Activated CD4-positive, alpha-beta T cell treated with anti-CD3 and anti-CD28 coated beads for 48 hours (primary cell): ENCODE data around the gene POGZ.

ENCODE experiments used
- DNase-seq: peaks from one replicate; pipeline ENCODE4 v3.0.0-alpha.2; 2020

The POGZ gene, protein sequence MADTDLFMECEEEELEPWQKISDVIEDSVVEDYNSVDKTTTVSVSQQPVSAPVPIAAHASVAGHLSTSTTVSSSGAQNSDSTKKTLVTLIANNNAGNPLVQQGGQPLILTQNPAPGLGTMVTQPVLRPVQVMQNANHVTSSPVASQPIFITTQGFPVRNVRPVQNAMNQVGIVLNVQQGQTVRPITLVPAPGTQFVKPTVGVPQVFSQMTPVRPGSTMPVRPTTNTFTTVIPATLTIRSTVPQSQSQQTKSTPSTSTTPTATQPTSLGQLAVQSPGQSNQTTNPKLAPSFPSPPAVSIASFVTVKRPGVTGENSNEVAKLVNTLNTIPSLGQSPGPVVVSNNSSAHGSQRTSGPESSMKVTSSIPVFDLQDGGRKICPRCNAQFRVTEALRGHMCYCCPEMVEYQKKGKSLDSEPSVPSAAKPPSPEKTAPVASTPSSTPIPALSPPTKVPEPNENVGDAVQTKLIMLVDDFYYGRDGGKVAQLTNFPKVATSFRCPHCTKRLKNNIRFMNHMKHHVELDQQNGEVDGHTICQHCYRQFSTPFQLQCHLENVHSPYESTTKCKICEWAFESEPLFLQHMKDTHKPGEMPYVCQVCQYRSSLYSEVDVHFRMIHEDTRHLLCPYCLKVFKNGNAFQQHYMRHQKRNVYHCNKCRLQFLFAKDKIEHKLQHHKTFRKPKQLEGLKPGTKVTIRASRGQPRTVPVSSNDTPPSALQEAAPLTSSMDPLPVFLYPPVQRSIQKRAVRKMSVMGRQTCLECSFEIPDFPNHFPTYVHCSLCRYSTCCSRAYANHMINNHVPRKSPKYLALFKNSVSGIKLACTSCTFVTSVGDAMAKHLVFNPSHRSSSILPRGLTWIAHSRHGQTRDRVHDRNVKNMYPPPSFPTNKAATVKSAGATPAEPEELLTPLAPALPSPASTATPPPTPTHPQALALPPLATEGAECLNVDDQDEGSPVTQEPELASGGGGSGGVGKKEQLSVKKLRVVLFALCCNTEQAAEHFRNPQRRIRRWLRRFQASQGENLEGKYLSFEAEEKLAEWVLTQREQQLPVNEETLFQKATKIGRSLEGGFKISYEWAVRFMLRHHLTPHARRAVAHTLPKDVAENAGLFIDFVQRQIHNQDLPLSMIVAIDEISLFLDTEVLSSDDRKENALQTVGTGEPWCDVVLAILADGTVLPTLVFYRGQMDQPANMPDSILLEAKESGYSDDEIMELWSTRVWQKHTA (N-terminal part only)

DNA sequence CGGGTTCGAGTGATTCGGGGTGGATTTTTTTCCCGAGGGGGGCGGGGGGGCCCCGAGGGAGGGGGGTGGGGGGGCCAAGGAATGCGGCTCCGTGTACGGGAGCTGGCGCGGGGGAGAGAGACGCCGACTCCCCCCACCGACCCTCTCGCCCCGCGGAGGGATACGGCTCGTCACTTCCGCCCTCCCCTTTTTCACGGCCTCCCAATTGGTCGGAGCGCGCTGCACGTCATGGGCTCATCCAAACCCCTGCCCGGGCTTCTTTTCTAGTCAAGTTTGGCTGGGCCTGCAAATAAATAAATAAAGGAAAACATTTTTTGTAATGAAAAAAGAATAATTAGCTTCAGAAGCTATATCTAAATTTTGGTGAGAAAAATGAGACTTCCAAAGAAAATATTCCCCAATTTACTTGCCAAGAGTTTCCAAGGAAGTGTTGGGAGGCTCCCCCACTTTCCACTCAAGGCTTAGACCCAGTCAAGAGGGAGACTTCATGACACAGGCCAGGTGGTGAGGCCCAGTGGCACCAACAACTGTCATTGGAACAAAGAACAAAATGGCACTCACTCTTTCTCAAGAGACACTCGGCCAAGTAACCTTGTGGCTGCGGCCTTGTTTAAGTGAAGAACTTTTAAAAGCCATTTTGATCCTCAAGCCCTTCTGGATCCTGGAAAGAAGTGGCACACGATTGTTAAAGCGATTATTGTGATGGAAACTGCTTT, at the start of gene POGZ:
POGZ (minus strand) TSS at position 164 of the 716 bp plus-strand sequence. CDS start 17,290 bp downstream, outside the sequence.
- DNase-seq = peak; percentile 97

DNA sequence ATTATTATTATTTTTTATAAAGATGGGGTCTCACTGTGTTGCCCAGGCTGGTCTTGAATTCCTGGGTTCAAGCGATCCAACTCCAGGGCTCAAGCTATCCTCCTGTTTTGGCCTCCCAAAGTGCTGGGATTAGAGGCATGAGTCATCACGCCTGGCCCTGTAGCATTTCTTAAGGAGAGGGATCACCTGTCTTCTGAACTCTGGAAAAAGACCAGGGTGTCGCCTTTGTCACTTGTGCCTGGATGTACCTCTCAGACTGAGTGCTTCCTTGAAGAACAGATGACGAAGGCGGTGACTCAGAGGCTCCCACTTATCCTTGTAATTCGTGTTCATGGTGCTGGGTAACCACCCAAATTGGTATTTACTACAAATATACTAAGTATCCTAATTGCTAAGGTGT, 49.5 kb upstream of the POGZ start:
- no peak for DNase-seq

DNA sequence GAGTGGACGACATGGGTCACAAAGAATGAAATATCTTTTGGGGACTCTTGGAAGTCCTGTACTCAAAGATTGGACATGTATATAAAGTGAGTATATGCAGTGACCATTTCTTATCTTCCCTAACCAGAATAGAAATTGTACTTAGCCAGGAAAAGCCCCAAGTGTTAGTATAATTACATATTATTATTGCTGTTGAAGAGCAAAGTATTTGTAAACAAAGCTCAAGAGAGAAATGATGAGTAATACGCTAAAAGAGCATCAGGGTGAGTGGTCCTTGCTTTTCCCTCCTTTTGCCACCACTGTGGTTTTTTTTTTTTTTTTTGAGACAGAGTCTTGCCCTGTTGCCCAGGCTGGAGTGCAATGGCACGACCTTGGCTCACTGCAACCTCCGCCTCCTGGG, 45.5 kb upstream of the POGZ start:
- DNase-seq = no peak

DNA sequence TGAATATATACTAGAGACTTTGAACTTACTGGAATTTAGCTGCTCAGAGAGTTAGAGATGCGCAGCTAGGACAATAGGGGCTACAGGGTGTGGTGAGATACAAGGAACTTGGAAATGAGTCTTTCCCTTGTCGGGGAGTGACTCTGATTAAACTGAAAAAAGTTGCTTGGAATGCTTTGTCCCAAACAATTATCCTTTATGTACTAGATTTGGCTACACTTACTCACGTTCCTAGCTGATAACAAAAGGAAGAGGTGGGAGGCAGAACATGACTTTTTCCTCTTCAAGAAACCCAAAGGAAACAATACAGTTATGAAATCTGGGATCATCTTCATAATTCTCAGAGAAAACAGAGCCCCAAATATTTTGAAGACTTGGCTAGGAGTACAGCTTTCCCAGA, 45.0 kb upstream of the POGZ start:
- no peak for DNase-seq

DNA sequence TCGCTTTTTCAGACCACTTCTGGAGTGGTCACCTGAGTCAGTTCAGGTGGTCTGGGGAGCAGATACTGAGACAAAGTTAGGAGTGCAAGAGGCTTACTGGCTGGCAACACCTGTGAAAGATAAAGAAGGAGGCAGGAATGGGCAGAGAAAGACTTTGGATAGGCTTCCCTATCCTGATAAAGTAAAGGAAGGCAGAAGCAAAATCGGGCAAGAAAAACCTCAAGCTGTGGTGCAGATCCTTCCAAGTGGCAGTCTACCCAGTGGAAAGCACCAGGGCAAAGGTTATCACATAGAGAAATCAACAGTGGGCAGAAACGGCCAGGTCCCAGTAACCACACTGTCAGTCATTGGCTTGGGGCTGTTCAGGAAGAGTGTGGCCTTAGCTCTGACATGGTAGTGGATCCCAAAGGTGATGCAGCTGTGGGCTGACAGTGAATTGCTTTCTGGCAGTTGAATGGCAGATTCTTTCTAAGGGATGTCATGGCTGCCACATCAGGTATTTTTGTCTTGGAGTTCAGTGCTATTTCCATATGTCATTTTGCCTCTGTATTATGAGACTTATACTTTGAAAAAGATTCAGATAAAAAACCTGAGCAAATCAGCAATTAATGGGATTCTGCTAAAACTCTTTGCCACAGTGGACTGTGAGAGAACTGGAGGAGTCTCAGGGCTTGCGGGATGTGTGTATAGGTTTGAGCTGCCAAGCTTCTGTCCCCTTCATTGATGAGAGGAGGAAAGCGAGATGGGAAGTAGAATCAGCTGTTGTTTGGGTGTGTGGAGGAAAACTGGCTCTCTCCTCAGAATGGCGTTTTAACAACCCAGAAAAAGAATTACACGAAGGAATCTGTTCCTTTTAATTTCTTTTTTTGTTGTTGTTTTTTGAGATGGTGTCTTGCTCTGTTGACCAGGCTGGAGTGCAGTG, 43.8 kb upstream of the POGZ start:
- no peak for DNase-seq

DNA sequence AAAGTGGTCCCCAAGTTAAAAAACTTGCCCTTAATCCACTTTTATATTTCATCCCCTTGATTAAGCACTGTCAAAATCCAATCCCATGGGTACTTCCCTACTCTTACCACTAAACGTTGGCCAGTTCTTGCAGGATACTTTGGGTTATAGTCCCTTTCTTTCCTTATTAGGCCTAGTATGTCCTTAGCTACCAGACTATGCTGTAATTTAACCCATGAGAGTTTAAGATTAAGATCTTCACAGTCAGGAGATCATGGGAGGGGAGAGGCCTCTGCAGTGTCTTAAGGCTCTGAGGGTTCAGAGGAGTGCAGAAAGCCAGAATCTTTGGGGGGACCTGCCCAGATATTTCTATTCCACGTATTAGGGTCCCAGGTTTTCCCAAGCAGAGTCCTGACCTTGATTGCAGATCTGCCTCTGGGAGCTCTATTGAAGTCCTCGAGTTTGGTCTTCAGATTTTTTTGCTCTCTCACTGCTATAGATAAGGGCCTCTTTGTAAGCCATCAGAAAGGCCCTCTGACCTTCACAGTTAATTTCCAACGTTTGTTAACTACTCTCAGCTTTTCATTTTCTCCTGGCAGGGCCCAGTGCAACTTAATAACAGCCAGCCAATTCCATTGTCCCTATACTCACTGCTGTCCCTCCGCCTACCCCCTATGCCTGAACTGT, 42.9 kb upstream of the POGZ start:
- no peak for DNase-seq

DNA sequence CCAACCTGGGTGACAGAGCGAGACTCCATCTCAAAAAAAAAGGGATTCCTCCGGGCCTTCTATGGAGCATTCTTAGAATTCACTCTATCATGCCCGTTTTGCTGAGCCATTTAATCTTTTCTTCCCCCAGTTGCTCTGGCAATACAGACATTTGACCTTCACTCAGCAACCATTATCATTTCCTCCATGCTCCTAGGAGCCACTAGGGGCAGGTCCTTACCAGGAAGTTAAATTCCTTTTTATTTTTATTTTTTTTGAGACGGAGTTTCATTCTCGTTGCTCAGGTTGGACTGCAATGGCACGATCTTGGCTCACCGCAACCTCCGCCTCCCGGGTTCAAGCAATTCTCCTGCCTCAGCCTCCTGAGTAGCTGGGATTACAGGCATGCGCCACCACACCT, 42.2 kb upstream of the POGZ start:
- DNase-seq = no peak

DNA sequence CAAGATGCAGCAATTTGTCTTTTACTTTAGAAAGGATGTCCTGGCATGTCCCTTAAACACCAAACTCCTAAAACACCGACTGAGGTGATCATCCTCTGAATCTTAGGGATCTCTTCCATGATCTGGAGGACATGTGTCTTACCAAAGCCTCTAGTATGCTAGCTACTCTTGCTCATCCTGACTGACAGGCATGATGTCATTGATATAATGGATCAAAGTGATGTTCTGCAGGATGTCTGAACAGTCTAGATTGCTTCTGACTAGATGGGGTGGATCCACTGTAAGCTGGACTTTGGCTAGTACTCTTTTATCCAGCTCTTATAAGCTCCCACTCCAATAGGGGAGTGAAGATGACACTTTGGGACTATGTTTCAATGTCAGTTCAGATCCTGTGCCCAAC, 40.6 kb upstream of the POGZ start:
- DNase-seq = no peak

DNA sequence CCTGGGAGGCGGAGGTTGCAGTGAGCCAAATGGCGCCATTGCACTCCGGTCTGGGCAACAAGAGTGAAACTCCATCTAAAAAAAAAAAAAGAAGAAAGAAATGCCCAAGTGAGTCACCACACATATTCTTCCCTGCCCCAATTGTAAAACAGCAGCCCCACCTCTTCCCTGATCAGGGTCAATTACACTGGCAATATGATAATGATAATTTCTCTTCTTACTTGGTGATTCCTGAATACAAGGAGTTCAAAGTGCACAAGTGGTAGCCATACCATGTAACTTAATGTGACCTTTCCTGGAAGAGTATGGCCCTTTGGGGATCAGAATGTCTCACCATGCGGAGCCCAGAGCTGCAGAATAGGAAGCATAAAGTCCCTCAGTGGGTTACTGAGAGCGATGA, 40.1 kb upstream of the POGZ start:
- no peak for DNase-seq

DNA sequence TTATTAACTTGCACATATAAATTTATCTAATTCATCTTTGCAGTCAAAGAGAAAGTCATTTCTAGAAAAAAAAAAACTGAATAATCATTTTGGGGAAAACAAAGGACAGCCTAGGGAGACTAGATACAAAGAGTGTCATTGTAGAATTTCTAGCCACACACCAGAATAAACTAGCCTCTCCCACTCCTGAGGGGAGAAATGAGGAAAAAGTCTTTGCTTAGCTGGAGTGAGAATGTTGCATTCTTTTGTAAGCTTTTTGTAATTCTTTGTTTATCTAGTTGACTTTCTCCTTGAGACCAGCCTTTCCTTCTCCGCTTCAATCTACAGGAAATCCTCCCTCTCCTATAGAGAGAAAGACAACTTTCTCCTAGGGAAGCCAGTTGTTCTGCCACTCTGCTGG, 36.0 kb upstream of the POGZ start:
- DNase-seq = no peak

DNA sequence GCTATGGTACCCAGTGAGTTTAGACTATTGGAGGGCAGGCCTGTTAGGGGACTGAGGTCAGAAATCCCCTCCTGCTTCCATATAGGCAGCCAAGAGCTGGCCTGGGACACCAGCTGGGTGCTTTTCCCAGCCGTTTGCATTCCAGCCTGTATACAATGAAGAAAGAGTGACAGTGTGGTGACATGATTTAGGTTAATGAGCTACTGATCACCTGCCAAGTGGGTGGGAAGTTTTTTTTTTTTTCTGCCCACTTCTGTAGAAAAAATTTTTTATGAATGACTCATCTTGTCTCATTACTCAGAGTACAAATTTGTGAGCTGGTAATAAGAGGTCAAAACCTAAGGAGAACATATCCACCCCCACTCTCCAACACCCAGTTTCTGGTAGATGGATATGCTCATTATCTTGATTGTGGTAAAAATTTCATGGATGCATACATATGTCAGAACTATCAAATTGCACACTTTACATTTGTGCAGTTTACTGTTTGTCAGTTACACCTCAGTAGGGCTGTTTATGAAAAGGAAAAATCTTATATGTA, 35.5 kb upstream of the POGZ start:
- DNase-seq = no peak

DNA sequence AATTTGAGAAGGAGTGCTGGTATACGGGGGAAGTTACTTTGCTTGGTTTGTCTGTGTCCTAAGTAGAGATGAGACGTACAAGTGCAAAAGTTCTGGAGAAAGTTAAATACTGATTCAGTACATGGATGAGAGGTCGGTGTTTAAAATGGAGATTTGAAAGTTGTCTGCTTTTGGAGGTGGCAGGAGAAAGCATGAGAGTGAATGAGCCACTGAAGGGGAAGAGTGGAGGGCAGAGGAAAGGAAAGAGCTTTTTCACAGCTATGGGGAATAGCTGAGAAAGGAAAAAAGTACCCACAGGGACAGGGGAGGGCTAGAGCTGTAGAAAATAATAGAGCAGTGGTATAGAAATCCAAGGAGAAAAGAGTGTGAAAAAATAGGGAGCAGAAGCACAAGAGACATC, 33.7 kb upstream of the POGZ start:
- no peak for DNase-seq

DNA sequence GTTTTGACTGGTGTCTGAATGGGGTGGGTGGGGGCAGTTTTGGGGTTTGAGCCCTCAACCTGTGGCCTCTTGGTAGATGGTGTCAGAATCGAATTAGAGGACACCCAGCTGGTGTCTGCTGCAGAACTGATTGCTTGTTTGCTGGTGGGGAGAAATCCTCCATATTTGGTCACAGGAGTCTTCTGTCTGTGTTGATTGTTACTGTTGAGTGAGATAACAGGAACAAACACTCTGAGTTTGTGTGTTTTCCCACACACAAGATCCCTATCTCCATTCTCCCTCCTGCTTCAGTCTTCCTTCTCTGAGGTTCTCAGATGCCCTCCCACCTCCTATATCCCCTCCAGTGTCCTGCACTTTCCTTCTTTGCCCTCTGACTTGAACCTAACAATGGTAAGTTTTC, 32.8 kb upstream of the POGZ start:
- DNase-seq = no peak

DNA sequence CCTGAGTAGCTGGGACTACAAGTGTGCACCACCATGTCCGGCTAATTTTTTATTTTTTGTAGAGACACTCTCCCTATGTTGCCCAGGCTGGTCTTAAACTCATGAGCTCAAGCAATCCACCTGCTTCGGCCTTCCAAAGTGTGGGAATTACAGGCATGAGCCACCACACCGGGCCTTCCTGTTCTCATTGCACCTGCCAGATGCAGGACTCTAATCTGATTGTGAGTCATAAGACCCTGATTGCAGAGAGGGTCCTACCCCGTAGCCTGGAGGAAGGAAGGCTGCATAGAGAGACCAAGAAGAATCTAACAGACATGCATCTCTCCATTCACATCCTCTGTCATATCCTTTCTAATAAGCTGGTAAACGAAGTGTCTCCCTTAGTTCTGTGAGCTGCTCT, 32.3 kb upstream of the POGZ start:
- DNase-seq = no peak

DNA sequence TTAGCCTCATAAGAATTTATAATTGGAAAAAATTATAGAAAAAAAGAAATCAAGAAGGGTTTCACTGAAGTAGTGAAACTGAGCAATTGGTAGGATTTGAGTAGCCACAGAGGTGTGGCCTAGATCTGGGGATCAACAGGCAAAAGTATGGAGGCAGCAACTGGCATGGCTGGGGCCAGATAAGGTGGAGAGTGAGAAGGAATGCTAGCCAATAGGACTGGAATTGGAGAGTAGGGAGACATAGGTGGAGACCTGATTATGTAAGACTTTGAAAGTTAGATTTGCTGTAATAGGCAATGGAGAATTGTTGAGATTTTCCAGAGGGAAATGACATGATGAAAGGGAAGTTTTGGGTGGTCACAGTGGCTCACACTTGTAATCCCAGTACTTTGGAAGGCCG, 27.3 kb upstream of the POGZ start:
- DNase-seq = no peak

DNA sequence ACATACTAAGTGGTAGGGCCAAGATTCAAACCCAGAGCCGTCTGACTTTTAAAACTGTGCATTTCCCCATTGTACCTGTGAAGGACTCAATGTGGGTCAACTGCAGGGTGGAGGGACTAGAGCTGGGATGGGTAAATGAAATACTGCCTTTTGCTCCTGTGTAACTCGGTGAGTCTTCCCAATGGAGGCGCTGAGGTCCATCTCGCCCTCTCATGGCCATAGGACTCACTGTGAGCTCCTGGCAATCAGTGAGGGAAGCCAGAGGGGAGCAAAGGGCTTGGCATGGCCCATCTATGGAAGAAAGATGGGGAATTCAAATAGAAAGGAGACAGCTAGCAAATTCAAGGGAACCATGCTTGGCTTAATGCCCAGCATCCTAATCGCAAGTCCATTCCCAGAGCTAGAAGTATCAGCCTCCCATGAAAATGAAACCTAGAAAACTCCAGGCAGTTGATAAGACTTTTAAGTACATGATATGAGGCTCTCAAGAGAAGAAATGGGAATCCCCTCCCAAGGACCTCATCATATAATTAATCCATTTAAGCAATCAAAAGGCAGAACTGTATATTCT, 26.5 kb upstream of the POGZ start:
- DNase-seq = no peak

DNA sequence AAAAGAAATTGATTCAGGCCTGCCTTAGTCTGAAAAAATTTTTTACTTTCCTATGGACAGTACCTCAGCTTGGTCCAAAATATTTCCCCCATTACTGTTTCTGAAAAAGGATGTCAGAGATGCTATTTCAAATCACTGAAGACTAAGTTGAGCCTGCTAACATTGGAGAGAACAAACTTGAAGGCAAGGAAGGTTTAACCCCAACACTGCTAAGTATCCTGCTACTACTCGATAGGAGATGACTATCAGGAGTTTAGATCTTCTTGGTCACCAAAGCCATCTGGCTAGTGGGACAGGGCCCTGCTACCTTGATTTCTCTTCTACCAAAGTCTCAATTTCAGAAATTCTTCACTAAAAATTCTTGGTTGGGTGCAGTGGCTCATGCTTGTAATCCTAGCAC, 22.7 kb upstream of the POGZ start:
- no peak for DNase-seq

DNA sequence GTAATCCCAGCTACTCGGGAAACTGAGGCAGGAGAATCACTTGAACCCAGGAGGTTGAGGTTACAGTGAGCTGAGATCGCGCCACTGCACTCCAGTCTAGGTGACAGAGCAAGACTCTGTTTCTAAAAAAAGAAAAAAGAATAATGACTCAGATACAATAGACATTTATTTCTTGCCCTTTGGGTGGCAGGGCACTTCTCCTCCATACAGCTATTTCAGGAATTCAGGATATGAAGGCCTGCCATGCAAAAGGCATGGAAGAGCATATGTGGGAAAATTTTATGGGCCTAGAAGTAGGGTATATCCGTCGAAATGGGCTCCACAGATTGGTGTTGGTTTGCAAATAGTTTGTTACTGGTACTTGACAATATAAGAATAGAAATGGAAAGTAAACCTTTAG, 20.2 kb upstream of the POGZ start:
- no peak for DNase-seq

DNA sequence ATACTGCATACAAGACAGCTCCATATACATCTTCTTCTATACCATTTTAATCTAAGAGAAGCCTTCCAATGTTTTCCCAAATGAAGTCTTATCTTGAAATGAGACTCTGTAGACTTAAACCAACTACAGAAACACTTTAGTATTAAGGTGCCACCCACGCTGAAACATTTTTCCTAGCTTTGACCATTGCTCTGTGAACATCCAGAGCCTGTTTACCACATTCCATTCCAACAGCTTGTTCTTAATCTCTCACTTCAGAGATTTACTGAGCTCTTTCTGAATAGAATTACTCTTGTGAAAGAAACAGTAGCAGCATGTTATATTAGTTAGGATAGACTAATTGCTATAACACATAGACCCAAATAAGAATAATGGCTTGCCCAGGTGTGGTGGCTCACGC, 19.6 kb upstream of the POGZ start:
- DNase-seq = no peak

DNA sequence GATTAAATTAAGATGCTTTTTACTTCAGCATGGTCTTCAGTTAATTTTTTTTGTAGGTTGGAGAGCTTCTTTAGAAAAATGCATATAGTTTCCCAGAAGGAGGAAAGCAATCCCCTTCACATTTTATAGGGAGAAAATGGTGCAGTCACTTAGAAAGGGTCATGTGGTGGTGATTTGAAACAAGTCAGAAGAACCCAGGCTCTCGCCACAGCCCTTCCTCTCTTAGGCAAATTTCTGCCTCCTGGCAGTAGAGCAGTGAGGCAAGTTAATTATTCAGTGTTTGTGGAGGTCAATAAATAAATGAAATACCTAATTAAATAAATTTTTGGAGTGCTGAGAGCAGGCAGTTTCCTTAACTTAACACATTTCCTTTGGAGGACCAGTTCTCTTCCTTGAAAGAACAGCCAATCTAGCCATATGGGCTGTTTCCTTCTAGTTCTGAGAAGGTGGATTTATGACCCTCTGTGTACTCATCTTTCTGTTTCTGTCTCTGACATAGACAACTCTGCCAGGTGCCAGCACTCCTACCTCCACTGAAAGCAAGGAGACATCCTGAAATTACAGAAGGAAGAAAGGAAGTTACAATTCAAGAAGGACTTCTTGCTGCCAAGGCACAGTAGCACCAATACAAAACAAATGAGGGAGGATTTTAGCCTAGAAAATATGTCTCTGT, 19.0 kb upstream of the POGZ start:
- DNase-seq = no peak
